Endothelial cell of umbilical vein (primary cell): ENCODE data around the gene MAPKAP1. TPM values are rescaled to one million over a fixed set of nuclear protein-coding genes. Genes with fewer than 3 reads are reported as not detected.

ENCODE experiments used
- BruUV-seq: library from RNA; stranded (reverse); fragments of 400-500 nt; replicated peaks from 2 replicates; lab custom pipeline; 2021; lab: Mats Ljungman, UMichigan
- CTCF ChIA-PET: fragments of 300-600, 350-600 bp; sonication (Branson Sonifier 250); formaldehyde crosslinking; loops from one replicate; lab custom pipeline; 2021; ENCODE audit warnings: antibody characterized with exemption, inconsistent platforms; lab: Charles Lee
- POLR2A ChIA-PET: fragments of 300-600, 350-600 bp; sonication (Branson Sonifier 250); formaldehyde crosslinking; loops from one replicate; lab custom pipeline; 2021; ENCODE audit warnings: antibody characterized with exemption, inconsistent platforms; lab: Charles Lee
- DNase-seq: peaks from one replicate; pipeline ENCODE4 v3.0.0-alpha.2; 2011; ENCODE audit warnings: low read depth, low spot score
- FAIRE-seq: peaks from 2 replicates; lab custom pipeline; 2011; peaks lifted over from hg19 to GRCh38; lab: Jason Lieb, UNC
- H2AFZ ChIP-seq: 2 replicates; pipeline ENCODE4 v1.6.0; 2012; ENCODE audit warnings: low read depth, low read length, control low read depth, inconsistent platforms
- H3K27ac ChIP-seq: 2 replicates; pipeline ENCODE4 v1.5.1; 2011; ENCODE audit warnings: low read depth, mild to moderate bottlenecking, control low read depth, low read length, moderate library complexity; ENCODE audit not compliant: insufficient read depth
- H3K27me3 ChIP-seq, 2 experiments: 2 replicates each; pipeline versions ENCODE4 v1.6.0 to v1.6.1; 2011; ENCODE audit warnings: low read length in 2 of 2, mixed read lengths in 1 of 2; ENCODE audit not compliant: control insufficient read depth in 2 of 2, insufficient read depth in 2 of 2
- H3K36me3 ChIP-seq, 2 experiments: 2 replicates in 1 of 2; 3 replicates in 1 of 2; pipeline ENCODE4 v1.5.1; 2011; ENCODE audit warnings: low read length in 2 of 2, mild to moderate bottlenecking in 1 of 2, moderate library complexity in 1 of 2; ENCODE audit not compliant: control insufficient read depth in 2 of 2, insufficient read depth in 2 of 2; ENCODE audit errors: extremely low read depth in 1 of 2
- H3K4me1 ChIP-seq: 3 replicates; pipeline ENCODE4 v1.5.1; 2011; ENCODE audit warnings: mild to moderate bottlenecking, low read length; ENCODE audit not compliant: control insufficient read depth, insufficient read depth; ENCODE audit errors: extremely low read depth
- H3K4me2 ChIP-seq: 2 replicates; pipeline ENCODE4 v1.6.1; 2011; ENCODE audit warnings: low read length, control low read depth, mixed read lengths; ENCODE audit not compliant: insufficient read depth
- H3K4me3 ChIP-seq, 3 experiments: fragments of 200-600 bp in 1 of 3; sonication (generic), shearing (Covaris generic) in 1 of 3; replicated peaks in 1 of 3; 2 replicates each; pipeline ENCODE4 v1.5.1; 2011 to 2016; ENCODE audit warnings: control low read depth in 3 of 3, low read length in 3 of 3, mild to moderate bottlenecking in 2 of 3, inconsistent platforms in 1 of 3, low read depth in 1 of 3, moderate library complexity in 1 of 3; ENCODE audit not compliant: insufficient read depth in 1 of 3
- H3K79me2 ChIP-seq: 2 replicates; pipeline ENCODE4 v1.6.0; 2012; ENCODE audit warnings: low read length, inconsistent platforms; ENCODE audit not compliant: control insufficient read depth, insufficient read depth
- H3K9ac ChIP-seq: replicated peaks from 2 replicates; pipeline ENCODE3; 2011; ENCODE audit warnings: low read length, control low read depth; ENCODE audit not compliant: insufficient read depth; ENCODE audit errors: extremely low read depth
- H3K9me1 ChIP-seq: replicated peaks from 3 replicates; pipeline ENCODE4 v1.6.0; 2011; ENCODE audit warnings: mild to moderate bottlenecking, low read length; ENCODE audit not compliant: control insufficient read depth, insufficient read depth; ENCODE audit errors: extremely low read depth
- H3K9me3 ChIP-seq: replicated peaks from 2 replicates; pipeline ENCODE4 v1.5.1; 2012; ENCODE audit warnings: low read length, inconsistent platforms; ENCODE audit not compliant: control insufficient read depth, insufficient read depth
- H4K20me1 ChIP-seq: replicated peaks from 2 replicates; pipeline ENCODE3; 2011; ENCODE audit warnings: mild to moderate bottlenecking, low read length; ENCODE audit not compliant: control insufficient read depth, insufficient read depth; ENCODE audit errors: extremely low read depth
- EZH2 ChIP-seq: IDR thresholded peaks from 2 replicates; pipeline ENCODE4 v1.6.1; 2012; ENCODE audit warnings: borderline replicate concordance, low read depth, mild to moderate bottlenecking, moderate library complexity, low read length, inconsistent platforms; ENCODE audit not compliant: severe bottlenecking
- FOS ChIP-seq: IDR thresholded peaks from 2 replicates; pipeline ENCODE4 v1.6.1; 2011; ENCODE audit warnings: mild to moderate bottlenecking, low read length, moderate library complexity, borderline replicate concordance; ENCODE audit not compliant: insufficient read depth
- GATA2 ChIP-seq: IDR thresholded peaks from 2 replicates; pipeline ENCODE4 v1.7.0; 2011; ENCODE audit warnings: low read depth, mild to moderate bottlenecking, moderate library complexity, mixed read lengths, low read length; ENCODE audit not compliant: insufficient read length, insufficient read depth
- JUN ChIP-seq: IDR thresholded peaks from 2 replicates; pipeline ENCODE4 v1.6.1; 2011; ENCODE audit warnings: borderline replicate concordance, low read depth; ENCODE audit not compliant: insufficient read length, insufficient read depth
- MYC ChIP-seq: IDR thresholded peaks from one replicate; pipeline ENCODE4 v1.6.1; 2011; ENCODE audit warnings: mild to moderate bottlenecking, low read depth, low read length
- POLR2A ChIP-seq: IDR thresholded peaks from 2 replicates; pipeline ENCODE4 v1.6.1; 2012; ENCODE audit warnings: low read depth, mild to moderate bottlenecking, control low read depth, low read length
- POLR2AphosphoS5 ChIP-seq: IDR thresholded peaks from 2 replicates; pipeline ENCODE4 v1.6.1; 2012; ENCODE audit warnings: low read depth, mild to moderate bottlenecking, control low read depth, low read length, moderate library complexity; ENCODE audit not compliant: insufficient read depth
- dilution Hi-C: fragments of 300-500 bp; cut with MboI; formaldehyde crosslinking; loops from one replicate; pipeline ENCODE4 v1.15.0; 2019; ENCODE audit warnings: low sequenced_read_pairs; ENCODE audit not compliant: extremely low pct_ligation_motif_present
- intact Hi-C: fragments of 100-400 bp; cut with micrococcal nuclease; formaldehyde crosslinking; loops from one replicate; pipeline ENCODE4 v1.10.0; 2022
- polyA plus RNA-seq, 4 experiments: library from polyadenylated mRNA; depleted of rRNA in 3 of 4; stranded (reverse) in 3 of 4; unstranded in 1 of 4; fragments of >200 nt; gene quantifications; 2 replicates each; pipeline versions ENCODE4 v1.2.1 to v1.2.3, GENCODE V29; 2011 to 2012; ENCODE audit warnings: missing spikeins in 1 of 4
- total RNA-seq: library from RNA; stranded (reverse); gene quantifications from 2 replicates; pipeline ENCODE4 v1.2.3, GENCODE V29; 2021
- TF ChIP-seq, protein P1 (sequence below): IDR thresholded peaks from 2 replicates; pipeline ENCODE4 v1.6.1; 2011; ENCODE audit not compliant: insufficient read depth, insufficient read length
- TF ChIP-seq, protein P2 (sequence below), 2 donors: IDR thresholded peaks; 1 replicate in 1 of 2; 2 replicates in 1 of 2; pipeline ENCODE4 v1.5.1; 2011; ENCODE audit warnings: low read length in 2 of 2, mild to moderate bottlenecking in 2 of 2, moderate library complexity in 2 of 2, control low read depth in 1 of 2, inconsistent platforms in 1 of 2, low read depth in 1 of 2; ENCODE audit not compliant: insufficient read depth in 1 of 2; ENCODE audit errors: extremely low read depth in 1 of 2

The MAPKAP1 gene
- total and polyA plus RNA-seq, 2 donors (not counting 3 experiments of a cell fraction or from before 2014, with no cell fraction given), result 61.9 to 99.1 TPM

DNA sequence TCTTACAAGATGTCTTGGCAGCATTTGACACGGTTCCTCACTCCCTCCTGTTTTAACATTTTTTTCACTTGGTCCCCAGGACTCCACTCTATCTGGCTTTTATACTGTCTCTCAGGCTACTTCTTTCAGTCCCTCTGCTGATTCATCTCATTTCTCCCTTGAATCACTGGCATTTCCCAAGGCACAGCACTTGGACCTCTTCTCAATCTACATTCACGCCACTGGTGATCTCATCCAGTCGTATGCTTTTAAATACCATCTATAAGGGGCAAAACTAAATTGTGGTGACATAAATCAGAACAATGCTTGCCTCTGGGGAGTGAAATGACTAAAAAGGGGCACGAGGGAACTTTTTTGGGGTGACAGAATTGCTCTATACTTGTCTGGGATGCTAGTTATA is 47.1 kb downstream of the MAPKAP1 start:
- H3K4me3 ChIP-seq, result no peak overlapping the region
- dilution Hi-C loops, result no loop called here
- POLR2A ChIA-PET, result no interaction called here

DNA sequence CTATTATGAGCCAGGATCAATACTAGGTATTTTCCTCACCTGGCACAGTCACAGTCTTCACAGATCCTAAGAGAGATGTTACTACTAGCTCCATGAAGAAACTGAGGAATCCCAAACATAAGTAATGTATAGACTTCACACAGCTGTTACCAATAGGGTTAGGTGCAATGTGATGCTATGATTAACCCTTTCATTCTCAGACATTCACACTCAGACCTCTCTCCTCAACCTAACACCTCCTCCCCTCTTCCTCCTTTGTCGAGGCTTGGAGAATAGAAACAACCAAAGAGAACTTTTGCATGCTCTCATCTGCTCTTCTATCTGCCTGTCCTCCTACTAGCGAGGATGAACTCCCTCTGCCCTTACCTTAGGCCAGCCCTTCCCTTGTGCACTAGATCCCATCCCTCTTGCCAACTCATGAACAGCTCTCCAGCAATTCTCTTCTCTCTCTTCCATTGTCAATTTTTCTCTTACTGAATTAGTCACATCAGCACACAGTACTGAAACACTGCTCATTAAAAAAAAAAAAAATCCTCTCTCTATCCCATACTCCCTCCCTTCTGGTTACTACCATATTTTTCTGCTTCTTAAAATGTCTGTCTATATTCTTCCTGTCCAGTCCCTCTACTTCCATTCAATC is 47.7 kb downstream of the MAPKAP1 start:
- H3K9me1 ChIP-seq, result no peaks in the 10 kb centered on the region
- H3K36me3 ChIP-seq, result no peaks in the 10 kb centered on the region
- ChIA-PET CTCF (no interaction called here), POLR2A (no interaction called here)
- H3K79me2 ChIP-seq, result peaks cover 17% of the 10 kb centered on the region
- DNase-seq, result no peak
- no peak overlapping the region for H3K4me3 ChIP-seq
- no peak overlapping the region for H2AFZ ChIP-seq
- intact Hi-C loops, result no loop called here
- no peaks in the 10 kb centered on the region for H3K27me3 ChIP-seq
- no peak for FAIRE-seq
- dilution Hi-C loops, result no loop called here
- no peaks in the 10 kb centered on the region for H3K9me3 ChIP-seq
- no TSS peak for BruUV-seq
- H3K4me1 ChIP-seq, result peaks cover 35% of the 10 kb centered on the region
- no peaks in the 10 kb centered on the region for H4K20me1 ChIP-seq
- no peak overlapping the region for H3K4me2 ChIP-seq
- H3K27ac ChIP-seq, result peak overlapping the region; percentile 68
- no peak for TF ChIP-seq JUN
- TF ChIP-seq POLR2AphosphoS5, result no peak
- TF ChIP-seq, protein P1, sequence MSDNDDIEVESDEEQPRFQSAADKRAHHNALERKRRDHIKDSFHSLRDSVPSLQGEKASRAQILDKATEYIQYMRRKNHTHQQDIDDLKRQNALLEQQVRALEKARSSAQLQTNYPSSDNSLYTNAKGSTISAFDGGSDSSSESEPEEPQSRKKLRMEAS, result no peak
- TF ChIP-seq FOS, result no peak
- TF ChIP-seq POLR2A, result no peak
- no peak for TF ChIP-seq GATA2
- no peak for TF ChIP-seq EZH2
- TF ChIP-seq, protein P2, sequence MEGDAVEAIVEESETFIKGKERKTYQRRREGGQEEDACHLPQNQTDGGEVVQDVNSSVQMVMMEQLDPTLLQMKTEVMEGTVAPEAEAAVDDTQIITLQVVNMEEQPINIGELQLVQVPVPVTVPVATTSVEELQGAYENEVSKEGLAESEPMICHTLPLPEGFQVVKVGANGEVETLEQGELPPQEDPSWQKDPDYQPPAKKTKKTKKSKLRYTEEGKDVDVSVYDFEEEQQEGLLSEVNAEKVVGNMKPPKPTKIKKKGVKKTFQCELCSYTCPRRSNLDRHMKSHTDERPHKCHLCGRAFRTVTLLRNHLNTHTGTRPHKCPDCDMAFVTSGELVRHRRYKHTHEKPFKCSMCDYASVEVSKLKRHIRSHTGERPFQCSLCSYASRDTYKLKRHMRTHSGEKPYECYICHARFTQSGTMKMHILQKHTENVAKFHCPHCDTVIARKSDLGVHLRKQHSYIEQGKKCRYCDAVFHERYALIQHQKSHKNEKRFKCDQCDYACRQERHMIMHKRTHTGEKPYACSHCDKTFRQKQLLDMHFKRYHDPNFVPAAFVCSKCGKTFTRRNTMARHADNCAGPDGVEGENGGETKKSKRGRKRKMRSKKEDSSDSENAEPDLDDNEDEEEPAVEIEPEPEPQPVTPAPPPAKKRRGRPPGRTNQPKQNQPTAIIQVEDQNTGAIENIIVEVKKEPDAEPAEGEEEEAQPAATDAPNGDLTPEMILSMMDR (IDR thresholded peaks at IDR 0.05; ENCODE audit: extremely low read depth in 1 of 2, insufficient read depth in 1 of 2, low read depth in 1 of 2, low read length in 2 of 2), result no peak
- no peak for TF ChIP-seq MYC
- peak overlapping the region; percentile 39 for H3K9ac ChIP-seq

More for the DNA sequence above, 47.1 kb downstream of the MAPKAP1 start:
- Histone ChIP-seq H3K4me2 (no peak overlapping the region), H3K79me2 (peaks cover 12% of the 10 kb centered on the region), H4K20me1 (no peaks in the 10 kb centered on the region), H2AFZ (no peak overlapping the region), H3K9me1 (no peaks in the 10 kb centered on the region), H3K4me1 (peaks cover 35% of the 10 kb centered on the region), H3K9ac (peak overlapping the region; percentile 39), H3K27me3 (no peaks in the 10 kb centered on the region), H3K36me3 (no peaks in the 10 kb centered on the region), H3K27ac (peak overlapping the region; percentile 68), H3K9me3 (no peaks in the 10 kb centered on the region)
- CTCF ChIA-PET, result no interaction called here
- TF ChIP-seq EZH2 (no peak), JUN (peak; percentile 10)
- DNase-seq (peak; percentile 62), FAIRE-seq (peak; percentile 44)
- intact Hi-C loops, result no loop called here
- no TSS peak for BruUV-seq
